Peyer's patch (tissue), 4 donors: Measurements from ENCODE around the gene ALDH7A1.

Source experiments
- POLR2A ChIP-seq, 2 donors: fragments of 450-650 bp; IDR thresholded peaks; one replicate each; pipeline ENCODE4 v1.5.1; 2017; ENCODE audit warnings: antibody characterized with exemption in 2 of 2, mild to moderate bottlenecking in 2 of 2, moderate library complexity in 2 of 2
- TF ChIP-seq, protein P1 (sequence below), 6 experiments: fragments of 450-650 bp in 4 of 6; fragments of 200-600 bp in 2 of 6; sonication (generic) in 1 of 6; IDR thresholded peaks; one replicate each; pipeline ENCODE4 v1.5.1; 2017 to 2019; ENCODE audit warnings: antibody characterized with exemption in 6 of 6, mild to moderate bottlenecking in 3 of 6, moderate library complexity in 1 of 6

DNA sequence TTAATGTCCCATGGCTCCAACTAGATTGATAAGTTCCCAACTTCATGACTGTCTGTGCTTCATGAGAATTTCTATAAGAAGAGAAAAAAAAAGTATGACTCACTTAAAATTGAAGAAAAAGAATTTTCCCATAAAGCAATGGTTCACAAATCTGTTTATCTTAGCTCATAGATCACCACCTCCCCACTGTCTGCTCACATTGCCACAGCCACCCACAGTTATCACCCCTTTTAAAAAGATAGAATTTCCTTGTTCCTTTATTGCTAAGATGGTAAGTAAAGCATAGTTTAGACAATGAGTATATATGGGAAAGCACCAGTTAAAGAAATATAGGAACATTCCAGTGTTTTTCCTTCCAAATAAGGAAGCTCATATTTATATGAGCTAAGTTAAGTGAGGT, 67.1 kb downstream of the ALDH7A1 start:
- no peak for TF ChIP-seq POLR2A (IDR thresholded peaks at IDR 0.05)
- TF ChIP-seq, protein P1, sequence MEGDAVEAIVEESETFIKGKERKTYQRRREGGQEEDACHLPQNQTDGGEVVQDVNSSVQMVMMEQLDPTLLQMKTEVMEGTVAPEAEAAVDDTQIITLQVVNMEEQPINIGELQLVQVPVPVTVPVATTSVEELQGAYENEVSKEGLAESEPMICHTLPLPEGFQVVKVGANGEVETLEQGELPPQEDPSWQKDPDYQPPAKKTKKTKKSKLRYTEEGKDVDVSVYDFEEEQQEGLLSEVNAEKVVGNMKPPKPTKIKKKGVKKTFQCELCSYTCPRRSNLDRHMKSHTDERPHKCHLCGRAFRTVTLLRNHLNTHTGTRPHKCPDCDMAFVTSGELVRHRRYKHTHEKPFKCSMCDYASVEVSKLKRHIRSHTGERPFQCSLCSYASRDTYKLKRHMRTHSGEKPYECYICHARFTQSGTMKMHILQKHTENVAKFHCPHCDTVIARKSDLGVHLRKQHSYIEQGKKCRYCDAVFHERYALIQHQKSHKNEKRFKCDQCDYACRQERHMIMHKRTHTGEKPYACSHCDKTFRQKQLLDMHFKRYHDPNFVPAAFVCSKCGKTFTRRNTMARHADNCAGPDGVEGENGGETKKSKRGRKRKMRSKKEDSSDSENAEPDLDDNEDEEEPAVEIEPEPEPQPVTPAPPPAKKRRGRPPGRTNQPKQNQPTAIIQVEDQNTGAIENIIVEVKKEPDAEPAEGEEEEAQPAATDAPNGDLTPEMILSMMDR (IDR thresholded peaks at IDR 0.05) = no peak
